H1 (cell line): ENCODE data around the gene FOXJ2. TPM values are rescaled to one million over a fixed set of nuclear protein-coding genes. Genes with fewer than 3 reads are reported as not detected.

Experiments
- BCL11A ChIP-seq, 2 experiments: IDR thresholded peaks; one replicate each; pipeline ENCODE4 v1.6.1; 2011; ENCODE audit warnings: low read depth in 2 of 2, low read length in 2 of 2, mild to moderate bottlenecking in 2 of 2
- CBX5 ChIP-seq: fragments of 300-800, 300-1000 bp; sonication (generic); IDR thresholded peaks from 2 replicates; pipeline ENCODE4 v1.7.1; 2016; ENCODE audit warnings: antibody characterized with exemption, low read length, low read depth
- CHD7 ChIP-seq: fragments of 300-600 bp; sonication (generic); IDR thresholded peaks from 2 replicates; pipeline ENCODE4 v1.7.1; 2012; ENCODE audit warnings: low read length, moderate library complexity, mild to moderate bottlenecking, inconsistent platforms; ENCODE audit not compliant: insufficient replicate concordance
- NRF1 ChIP-seq: IDR thresholded peaks from 2 replicates; pipeline ENCODE4 v1.6.1; 2011; ENCODE audit warnings: mild to moderate bottlenecking, low read depth, low read length, improper control_type of control experiment
- RFX5 ChIP-seq: IDR thresholded peaks from 2 replicates; pipeline ENCODE4 v1.6.1; 2011; ENCODE audit warnings: low read depth, low read length, improper control_type of control experiment, borderline replicate concordance
- TEAD4 ChIP-seq: IDR thresholded peaks from 2 replicates; pipeline ENCODE4 v1.6.1; 2012; ENCODE audit warnings: low read depth, low read length, inconsistent platforms, mixed read lengths
- polyA plus RNA-seq, 7 experiments: library from polyadenylated mRNA; depleted of rRNA in 3 of 7; stranded (reverse) in 5 of 7; unstranded in 2 of 7; fragments of >200 nt in 5 of 7; fragments of 200-250 nt in 2 of 7; gene quantifications; 1 replicate in 5 of 7; 2 replicates in 1 of 7; 4 replicates in 1 of 7; pipeline versions ENCODE4 v1.2.1 to v1.2.3, GENCODE V29; 2011 to 2013; ENCODE audit warnings: missing spikeins in 2 of 7, mixed read lengths in 2 of 7
- total RNA-seq: library from RNA; stranded (reverse); fragmentation: NEBNext Ultra II Directional; extraction: Animal tissue kit (Norgen Biotek cat#: 25700); gene quantifications from 2 replicates; pipeline ENCODE4 v1.2.1, GENCODE V29; 2021
- TF ChIP-seq, protein P1 (sequence below): IDR thresholded peaks from 2 replicates; pipeline ENCODE4 v1.6.1; 2011; ENCODE audit warnings: low read depth, mild to moderate bottlenecking, low read length; ENCODE audit not compliant: insufficient read depth

The FOXJ2 gene
- total and polyA plus RNA-seq, 2 of the 8 experiments (the other 6 are each of a cell fraction or from before 2014, with no cell fraction given), result 4.2 to 9.3 TPM

- TF ChIP-seq CHD7 (no peak), CBX5 (no peak), TEAD4 (no peak), RFX5 (no peak), NRF1 (no peak), BCL11A (IDR thresholded peaks at IDR 0.05; ENCODE audit: low read depth in 2 of 2, low read length in 2 of 2) (no peak)
- TF ChIP-seq, protein P1, sequence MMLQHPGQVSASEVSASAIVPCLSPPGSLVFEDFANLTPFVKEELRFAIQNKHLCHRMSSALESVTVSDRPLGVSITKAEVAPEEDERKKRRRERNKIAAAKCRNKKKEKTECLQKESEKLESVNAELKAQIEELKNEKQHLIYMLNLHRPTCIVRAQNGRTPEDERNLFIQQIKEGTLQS, result no peak
These were observed 5.4 kb downstream of the FOXJ2 start (continued) for GRCh38 chr12:8037947-8038346.
